PC-3 (cell line): ENCODE measurements around the gene WLS. TPM values are rescaled to one million over a fixed set of nuclear protein-coding genes. Genes with fewer than 3 reads are reported as not detected.

Experiments
- ATAC-seq: fragments of 200-7000 bp; cut with Tn5 transposase; 2 replicates; pipeline ENCODE4 v1.9.1; 2020; ENCODE audit warnings: mild to moderate bottlenecking, moderate library complexity
- BruUV-seq: library from RNA; stranded (reverse); fragments of 400-500 nt; replicated peaks from 2 replicates; lab custom pipeline; 2021; lab: Mats Ljungman, UMichigan
- CTCF ChIA-PET: fragments of 300-600 bp; sonication (Branson Sonifier 250); formaldehyde crosslinking; loops from one replicate; lab custom pipeline; 2022; ENCODE audit warnings: antibody characterized with exemption; lab: Charles Lee
- POLR2A ChIA-PET: fragments of 300-600 bp; sonication (Branson Sonifier 250); formaldehyde crosslinking; loops from one replicate; lab custom pipeline; 2022; ENCODE audit warnings: antibody characterized with exemption; ENCODE audit not compliant: unreplicated experiment; lab: Charles Lee
- DNase-seq: peaks from one replicate; pipeline ENCODE4 v3.0.0-alpha.2; 2015
- H2AFZ ChIP-seq: fragments of 300-600 bp; sonication (generic); 2 replicates; pipeline ENCODE4 v1.6.0; 2016; ENCODE audit warnings: antibody characterized with exemption, low read length
- H3F3A ChIP-seq: fragments of 300-600 bp; sonication (generic); one replicate; pipeline ENCODE4 v1.6.0; 2017; ENCODE audit warnings: antibody characterized with exemption, low read length, control low read depth, mild to moderate bottlenecking; ENCODE audit not compliant: unreplicated experiment
- H3K27ac ChIP-seq: fragments of 300-600 bp; sonication (generic); 2 replicates; pipeline ENCODE4 v1.5.1; 2016; ENCODE audit warnings: mild to moderate bottlenecking, low read length
- H3K27me3 ChIP-seq: fragments of 300-600 bp; sonication (generic); 2 replicates; pipeline ENCODE4 v1.6.1; 2016; ENCODE audit warnings: low read length, mixed read lengths
- H3K36me3 ChIP-seq: fragments of 300-600 bp; sonication (generic); 2 replicates; pipeline ENCODE4 v1.6.1; 2016; ENCODE audit warnings: low read depth, mixed run types, low read length, mixed read lengths
- H3K4me1 ChIP-seq: fragments of 300-600 bp; sonication (generic); 2 replicates; pipeline ENCODE4 v1.5.1; 2016; ENCODE audit warnings: low read length; ENCODE audit not compliant: insufficient read depth
- H3K4me2 ChIP-seq: fragments of 300-600 bp; sonication (generic); 2 replicates; pipeline ENCODE4 v1.6.0; 2016; ENCODE audit warnings: low read length
- H3K4me3 ChIP-seq: fragments of 300-600 bp; sonication (generic); 2 replicates; pipeline ENCODE4 v1.5.1; 2016; ENCODE audit warnings: mild to moderate bottlenecking, low read length, mixed read lengths
- H3K79me2 ChIP-seq: fragments of 300-600 bp; sonication (generic); 2 replicates; pipeline ENCODE4 v1.6.1; 2017; ENCODE audit warnings: low read length, mixed read lengths
- H3K9ac ChIP-seq: fragments of 300-600 bp; sonication (generic); 2 replicates; pipeline ENCODE4 v1.6.0; 2016; ENCODE audit warnings: mild to moderate bottlenecking, low read length
- H3K9me2 ChIP-seq: fragments of 300-600 bp; sonication (generic); replicated peaks from 2 replicates; pipeline ENCODE4 v1.6.1; 2016; ENCODE audit warnings: mixed run types, low read length, mixed read lengths
- H3K9me3 ChIP-seq: fragments of 300-600 bp; sonication (generic); 2 replicates; pipeline ENCODE4 v1.6.1; 2016; ENCODE audit warnings: low read length, mixed read lengths
- H4K20me1 ChIP-seq: fragments of 300-600 bp; sonication (generic); 2 replicates; pipeline ENCODE4 v1.6.1; 2016; ENCODE audit warnings: low read length, mixed read lengths
- EZH2 ChIP-seq: fragments of 300-600 bp; sonication (generic); IDR thresholded peaks from one replicate; pipeline ENCODE4 v1.6.1; 2017; ENCODE audit warnings: antibody characterized with exemption, mild to moderate bottlenecking, low read length; ENCODE audit not compliant: unreplicated experiment
- EZH2phosphoT487 ChIP-seq: fragments of 300-600 bp; sonication (generic); IDR thresholded peaks from 2 replicates; pipeline ENCODE4 v1.6.1; 2018; ENCODE audit warnings: mild to moderate bottlenecking, antibody characterized with exemption, low read length, borderline replicate concordance
- intact Hi-C: fragments of 100-400 bp; cut with micrococcal nuclease; formaldehyde crosslinking; loops from 2 replicates; pipeline ENCODE4 v1.9.0; 2023
- total RNA-seq: library from RNA; depleted of rRNA; stranded (reverse); fragments of >200 nt; gene quantifications from 2 replicates; pipeline ENCODE4 v1.2.3, GENCODE V29; 2014
- TF ChIP-seq, protein P1 (sequence below): fragments of 300-600 bp; sonication (generic); conservative IDR thresholded peaks from 2 replicates; pipeline ENCODE4 v1.5.1; 2017; ENCODE audit warnings: antibody characterized with exemption, low read depth, mild to moderate bottlenecking, low read length

The WLS gene
- total RNA-seq, 1 experiment from 2014 or later = 19.1 TPM

DNA sequence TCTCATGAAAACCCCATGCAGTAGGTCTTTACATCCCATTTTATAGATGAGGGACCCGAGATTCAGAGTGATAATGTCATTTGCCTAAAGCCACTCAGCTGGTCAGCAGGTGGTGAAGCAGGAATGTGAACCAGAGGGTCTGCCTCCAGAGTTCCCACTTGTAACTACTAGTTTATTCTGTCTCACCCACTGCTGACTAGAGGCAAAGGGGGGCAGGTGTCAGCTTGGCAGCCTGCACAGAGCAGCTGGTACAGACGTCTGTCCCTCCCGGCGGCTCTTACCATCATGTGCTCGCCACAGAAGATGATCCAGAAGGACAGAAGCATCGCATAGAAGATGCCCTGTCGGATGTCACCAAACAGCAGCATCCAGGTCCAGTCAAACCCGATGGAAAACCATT lies 82.4 kb downstream of the WLS start:
- no peaks in the 10 kb centered on the region for H3K36me3 ChIP-seq
- H4K20me1 ChIP-seq = no peaks in the 10 kb centered on the region
- H3K4me3 ChIP-seq = no peak overlapping the region
- no peak for ATAC-seq
- no peaks in the 10 kb centered on the region for H3K9me2 ChIP-seq
- DNase-seq = no peak
- H3K27me3 ChIP-seq = no peaks in the 10 kb centered on the region
- CTCF ChIA-PET = no interaction called here
- no peaks in the 10 kb centered on the region for H3F3A ChIP-seq
- intact Hi-C loops = no loop called here
- H3K9me3 ChIP-seq = no peaks in the 10 kb centered on the region
- POLR2A ChIA-PET = no interaction called here
- TF ChIP-seq, protein P1, sequence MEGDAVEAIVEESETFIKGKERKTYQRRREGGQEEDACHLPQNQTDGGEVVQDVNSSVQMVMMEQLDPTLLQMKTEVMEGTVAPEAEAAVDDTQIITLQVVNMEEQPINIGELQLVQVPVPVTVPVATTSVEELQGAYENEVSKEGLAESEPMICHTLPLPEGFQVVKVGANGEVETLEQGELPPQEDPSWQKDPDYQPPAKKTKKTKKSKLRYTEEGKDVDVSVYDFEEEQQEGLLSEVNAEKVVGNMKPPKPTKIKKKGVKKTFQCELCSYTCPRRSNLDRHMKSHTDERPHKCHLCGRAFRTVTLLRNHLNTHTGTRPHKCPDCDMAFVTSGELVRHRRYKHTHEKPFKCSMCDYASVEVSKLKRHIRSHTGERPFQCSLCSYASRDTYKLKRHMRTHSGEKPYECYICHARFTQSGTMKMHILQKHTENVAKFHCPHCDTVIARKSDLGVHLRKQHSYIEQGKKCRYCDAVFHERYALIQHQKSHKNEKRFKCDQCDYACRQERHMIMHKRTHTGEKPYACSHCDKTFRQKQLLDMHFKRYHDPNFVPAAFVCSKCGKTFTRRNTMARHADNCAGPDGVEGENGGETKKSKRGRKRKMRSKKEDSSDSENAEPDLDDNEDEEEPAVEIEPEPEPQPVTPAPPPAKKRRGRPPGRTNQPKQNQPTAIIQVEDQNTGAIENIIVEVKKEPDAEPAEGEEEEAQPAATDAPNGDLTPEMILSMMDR = no peak
- no peak for TF ChIP-seq EZH2
- no peak for TF ChIP-seq EZH2phosphoT487
- no peak overlapping the region for H3K27ac ChIP-seq
- no peaks in the 10 kb centered on the region for H3K79me2 ChIP-seq
- no peak overlapping the region for H3K4me2 ChIP-seq
- peaks cover 14% of the 10 kb centered on the region for H3K4me1 ChIP-seq
- H3K9ac ChIP-seq = no peak overlapping the region
- BruUV-seq = no TSS peak
- no peak overlapping the region for H2AFZ ChIP-seq

GRCh38 chr1:68149110-68149798 lies 83.1 kb downstream of the WLS start:
- Histone ChIP-seq H3K36me3 (no peaks in the 10 kb centered on the region), H2AFZ (no peak overlapping the region), H3K9ac (no peak overlapping the region), H3K27ac (no peak overlapping the region), H3K4me2 (no peak overlapping the region), H3K27me3 (no peaks in the 10 kb centered on the region), H3K9me2 (no peaks in the 10 kb centered on the region), H3F3A (no peaks in the 10 kb centered on the region), H3K79me2 (no peaks in the 10 kb centered on the region), H3K9me3 (no peaks in the 10 kb centered on the region), H3K4me3 (no peak overlapping the region), H3K4me1 (peaks cover 14% of the 10 kb centered on the region), H4K20me1 (no peaks in the 10 kb centered on the region)
- no TSS peak for BruUV-seq
- POLR2A ChIA-PET = no interaction called here
- DNase-seq (no peak), ATAC-seq (no peak)
- CTCF ChIA-PET = no interaction called here
- intact Hi-C loops = no loop called here
- TF ChIP-seq, protein P1 = no peak
- TF ChIP-seq EZH2phosphoT487 (no peak), EZH2 (no peak)

DNA sequence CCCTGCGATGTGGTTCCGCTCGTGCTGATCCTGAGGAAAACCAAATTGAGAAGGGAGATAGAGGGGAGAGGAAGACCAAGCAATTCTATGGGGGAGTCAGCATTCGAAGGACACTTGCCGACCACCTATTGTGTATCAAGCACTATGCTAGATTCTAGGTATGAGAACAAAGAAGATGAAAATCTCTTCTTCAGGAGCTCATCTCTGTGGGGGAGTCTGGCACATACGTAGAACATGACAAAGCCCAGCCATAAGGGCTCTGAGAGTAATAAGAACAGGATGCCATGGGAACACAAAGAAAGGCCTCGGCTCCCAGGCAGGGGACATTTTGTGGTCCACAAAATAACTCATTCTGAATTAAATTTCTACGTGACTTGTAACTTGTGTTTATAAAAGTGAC lies 83.7 kb downstream of the WLS start:
- ChIA-PET POLR2A (no interaction called here), CTCF (no interaction called here)
- no peaks in the 10 kb centered on the region for H3K9me3 ChIP-seq
- H2AFZ ChIP-seq = no peak overlapping the region
- no TSS peak for BruUV-seq
- TF ChIP-seq EZH2phosphoT487 (no peak), EZH2 (no peak)
- TF ChIP-seq, protein P1 = no peak
- H3K27ac ChIP-seq = no peak overlapping the region
- no peaks in the 10 kb centered on the region for H3K79me2 ChIP-seq
- H3K4me2 ChIP-seq = no peak overlapping the region
- no peak overlapping the region for H3K4me3 ChIP-seq
- H3K36me3 ChIP-seq = no peaks in the 10 kb centered on the region
- H3K4me1 ChIP-seq = peaks cover 14% of the 10 kb centered on the region
- H3K9me2 ChIP-seq = no peaks in the 10 kb centered on the region
- H3K27me3 ChIP-seq = no peaks in the 10 kb centered on the region
- ATAC-seq = no peak
- DNase-seq = no peak
- intact Hi-C loops = no loop called here
- no peaks in the 10 kb centered on the region for H3F3A ChIP-seq
- no peaks in the 10 kb centered on the region for H4K20me1 ChIP-seq
- no peak overlapping the region for H3K9ac ChIP-seq
